Activated CD8-positive, alpha-beta memory T cell treated with anti-CD3 and anti-CD28 coated beads for 4 hours (primary cell): ENCODE results near the gene MAST4.

ENCODE experiments used
- DNase-seq, 2 donors: peaks; one replicate each; pipeline ENCODE4 v3.0.0-alpha.2; 2020; ENCODE audit warnings: low read depth in 2 of 2

Gene MAST4

GRCh38 chr5:66841264-66841663 lies 245.1 kb downstream of the MAST4 start:
- DNase-seq, result no peak

DNA sequence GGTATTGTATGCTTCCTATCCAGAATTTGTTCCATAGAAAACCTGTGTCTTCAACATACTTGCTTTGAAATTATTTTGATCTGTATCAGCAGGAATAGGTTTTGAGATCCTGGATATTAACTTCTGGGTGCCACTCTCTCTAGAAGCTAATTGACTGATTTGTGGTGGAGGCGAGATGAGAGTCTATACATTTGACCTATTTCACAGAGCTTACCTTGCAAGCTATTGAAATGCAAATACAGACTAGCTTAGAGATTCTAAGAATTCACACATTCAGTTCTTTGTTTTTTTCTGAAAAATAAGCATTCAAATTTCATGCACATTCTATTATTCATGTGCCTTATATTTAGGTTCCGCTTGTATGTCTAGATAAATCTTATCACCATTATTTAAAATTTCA lies 246.3 kb downstream of the MAST4 start:
- DNase-seq, result no peak

DNA sequence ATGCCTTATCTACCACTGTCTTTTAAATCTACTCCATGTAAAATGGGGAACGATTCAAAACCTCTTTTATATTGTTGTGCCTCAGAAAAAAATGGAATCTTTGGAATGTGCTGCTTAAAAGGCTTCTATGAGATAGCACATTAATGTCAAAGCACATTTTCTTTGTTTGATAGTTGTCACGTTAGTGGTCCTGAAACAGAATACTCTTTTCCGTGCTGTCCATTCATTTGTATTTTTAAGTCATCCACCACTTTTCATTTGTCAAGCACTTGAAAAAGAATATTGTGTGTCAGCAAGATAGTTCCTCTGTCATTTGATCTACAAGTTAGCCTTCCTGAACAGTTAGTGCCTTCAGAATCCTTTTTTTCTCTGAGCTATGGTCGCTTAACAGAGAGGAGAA lies 246.9 kb downstream of the MAST4 start:
- DNase-seq, result no peak

DNA sequence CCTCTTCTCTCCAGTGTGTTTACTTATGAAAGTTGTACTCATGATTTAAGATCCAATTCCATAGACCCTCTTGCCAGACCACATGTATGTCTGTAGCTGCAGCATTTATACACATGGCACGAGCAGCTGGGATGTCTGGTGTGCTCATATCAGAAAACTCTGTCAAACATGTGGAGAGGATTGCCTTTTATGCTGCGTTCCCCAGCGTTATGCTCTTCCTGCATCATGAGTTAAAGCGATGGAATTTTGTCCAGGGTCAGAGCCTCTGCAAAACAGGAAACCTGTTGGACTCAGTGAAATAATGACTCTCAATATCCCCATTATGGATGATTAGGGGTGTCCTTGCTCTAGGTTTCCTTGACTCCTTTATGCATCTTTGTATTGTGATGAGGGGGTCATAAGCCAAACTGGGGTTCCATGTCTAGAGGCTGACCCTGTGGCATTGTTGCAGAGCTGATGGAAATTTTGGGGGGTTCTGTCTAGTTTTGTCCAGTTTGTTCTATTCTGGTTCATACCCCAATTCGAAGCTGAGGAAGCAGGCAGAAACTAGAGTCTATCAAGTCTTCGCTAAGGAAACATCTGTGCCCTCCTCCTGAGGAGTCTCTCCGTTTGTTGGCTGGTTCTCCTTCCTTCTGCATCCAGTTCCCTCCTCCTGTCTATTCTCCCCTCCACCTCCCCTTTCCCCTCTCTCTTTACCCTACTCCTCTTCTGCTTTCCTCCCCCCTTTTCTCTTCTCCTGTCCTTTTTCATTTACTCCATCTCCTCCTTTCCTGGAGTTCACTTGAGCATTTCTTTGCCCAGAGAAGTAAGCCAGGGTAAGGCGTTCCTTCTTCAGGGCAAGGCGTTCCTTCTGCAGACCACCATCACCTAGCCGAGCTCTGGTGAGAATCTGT lies 252.8 kb downstream of the MAST4 start:
- no peak for DNase-seq

GRCh38 chr5:66849803-66850202 lies 253.6 kb downstream of the MAST4 start:
- no peak for DNase-seq

DNA sequence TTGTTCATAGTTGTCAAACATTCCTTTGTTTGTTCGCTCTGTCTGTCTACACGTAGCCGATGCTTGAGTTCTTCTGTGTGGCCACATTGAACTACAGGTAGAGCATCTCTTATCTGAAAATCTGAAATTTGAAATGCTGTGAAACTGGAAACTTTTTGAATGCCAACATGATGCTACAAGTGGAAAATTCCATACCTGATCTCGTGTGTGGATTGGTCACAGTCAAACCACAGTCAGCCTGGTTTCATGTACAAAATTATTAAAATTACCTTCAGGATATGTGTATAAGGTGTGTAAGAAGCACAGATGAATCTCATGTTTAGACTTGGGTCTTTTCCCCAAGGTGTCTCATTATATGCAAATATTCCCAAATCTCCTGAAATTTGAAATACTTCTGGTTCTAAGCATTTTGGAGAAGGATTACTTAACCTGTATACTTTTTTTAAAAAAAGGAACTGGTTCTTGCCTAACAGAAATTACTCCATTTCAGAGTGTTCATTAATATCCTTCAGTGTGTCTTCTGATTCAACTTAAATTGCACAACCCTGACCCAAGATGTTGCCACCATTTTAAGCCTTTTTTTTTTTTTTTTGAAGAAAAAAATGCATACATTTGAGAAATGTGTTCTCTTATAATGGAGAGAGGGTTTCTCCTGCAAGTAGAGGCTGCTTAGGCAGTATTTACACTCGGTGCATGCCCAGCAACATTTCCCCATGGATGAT lies 254.3 kb downstream of the MAST4 start:
- DNase-seq, result no peak

DNA sequence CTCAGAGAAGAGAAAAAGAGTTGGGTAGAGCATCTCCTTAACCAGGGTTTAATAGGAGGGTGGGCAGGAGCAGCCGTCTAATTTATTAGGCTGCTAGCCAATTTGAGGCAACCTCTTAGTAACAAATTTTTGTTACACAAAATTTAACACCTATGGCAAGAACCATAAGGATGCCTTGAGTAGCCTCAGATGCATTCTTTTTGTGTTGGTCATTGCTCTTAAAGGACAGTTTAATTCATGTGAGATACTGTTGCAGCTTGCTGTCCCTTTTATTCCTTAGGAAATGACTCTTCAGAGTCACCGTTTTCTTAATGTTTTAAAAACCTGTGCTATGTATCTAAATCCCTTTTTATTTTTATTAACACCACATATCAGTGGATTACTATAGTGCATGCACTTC lies 255.1 kb downstream of the MAST4 start:
- no peak for DNase-seq

DNA sequence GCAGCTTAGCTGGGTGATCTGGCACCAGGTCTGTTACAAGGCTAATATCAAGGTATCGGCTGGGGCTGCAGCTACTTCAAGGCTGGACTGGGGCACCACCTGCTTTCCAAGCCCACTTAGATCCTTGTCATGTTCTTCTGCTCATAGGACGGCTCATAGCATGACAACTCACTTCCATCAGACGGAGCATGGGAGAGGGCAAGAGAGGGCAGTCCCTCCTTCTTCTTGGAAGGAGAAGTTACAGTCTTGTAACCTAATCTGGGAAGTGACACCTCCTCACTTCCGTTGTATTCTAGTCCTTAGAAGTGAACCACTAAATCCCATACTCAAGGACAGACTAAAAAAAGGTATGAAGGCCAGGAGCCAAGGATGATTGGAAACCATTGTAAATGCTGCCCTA lies 258.2 kb downstream of the MAST4 start:
- no peak for DNase-seq

DNA sequence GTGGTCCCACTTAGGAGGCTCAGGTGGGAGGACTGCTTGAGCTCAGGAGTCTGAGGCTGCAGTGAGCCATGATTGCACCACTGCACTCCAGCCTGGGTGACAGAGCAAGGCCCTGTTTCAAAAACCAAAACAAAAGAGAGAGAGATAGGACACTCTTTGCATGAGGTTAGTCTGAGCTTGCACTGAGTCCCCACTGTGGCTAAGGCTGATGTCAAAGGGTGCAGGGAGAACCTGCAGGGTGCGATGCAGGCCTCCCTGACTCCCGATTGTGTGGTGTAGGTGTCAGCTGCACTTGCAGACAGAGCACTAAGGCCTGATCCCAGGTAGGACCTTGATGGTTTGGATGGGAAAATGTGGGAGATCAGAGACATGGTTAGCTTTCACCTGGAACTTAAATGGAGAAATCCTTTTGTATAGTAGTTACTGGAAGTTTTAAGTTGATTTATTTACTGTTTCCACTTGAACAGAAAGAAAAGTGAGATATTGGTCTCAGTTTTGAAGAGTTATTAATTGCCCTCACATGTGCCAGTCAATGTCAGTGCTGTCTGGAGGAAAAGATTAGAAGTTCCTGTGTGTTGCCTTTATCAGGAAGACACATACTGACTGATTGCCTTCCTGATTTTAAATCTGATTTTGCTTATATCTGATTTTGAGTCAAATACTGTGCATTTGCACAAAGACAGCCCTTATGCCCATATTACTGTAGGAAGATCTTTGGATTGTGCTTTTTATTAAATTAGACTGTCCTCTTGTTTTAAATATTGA lies 260.0 kb downstream of the MAST4 start:
- DNase-seq, result no peak

DNA sequence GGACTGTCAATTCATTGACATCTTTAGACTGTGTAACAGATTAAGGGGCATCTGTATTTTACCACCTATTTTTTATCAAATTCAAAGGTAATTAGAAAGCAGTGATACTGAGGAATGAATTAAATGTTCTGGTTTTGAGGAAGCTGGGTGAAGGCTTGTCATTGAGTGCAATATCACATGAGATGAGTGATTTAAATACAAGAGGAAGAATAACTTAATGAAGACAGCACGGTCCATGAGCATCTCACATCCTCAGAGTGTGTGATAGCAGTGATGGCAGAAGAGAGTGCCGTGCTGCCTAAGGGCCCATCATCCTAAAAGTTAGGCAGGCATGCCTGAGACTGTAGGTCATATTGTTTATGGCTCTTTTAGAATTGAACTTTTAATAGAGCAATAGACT lies 263.3 kb downstream of the MAST4 start:
- DNase-seq, result no peak

DNA sequence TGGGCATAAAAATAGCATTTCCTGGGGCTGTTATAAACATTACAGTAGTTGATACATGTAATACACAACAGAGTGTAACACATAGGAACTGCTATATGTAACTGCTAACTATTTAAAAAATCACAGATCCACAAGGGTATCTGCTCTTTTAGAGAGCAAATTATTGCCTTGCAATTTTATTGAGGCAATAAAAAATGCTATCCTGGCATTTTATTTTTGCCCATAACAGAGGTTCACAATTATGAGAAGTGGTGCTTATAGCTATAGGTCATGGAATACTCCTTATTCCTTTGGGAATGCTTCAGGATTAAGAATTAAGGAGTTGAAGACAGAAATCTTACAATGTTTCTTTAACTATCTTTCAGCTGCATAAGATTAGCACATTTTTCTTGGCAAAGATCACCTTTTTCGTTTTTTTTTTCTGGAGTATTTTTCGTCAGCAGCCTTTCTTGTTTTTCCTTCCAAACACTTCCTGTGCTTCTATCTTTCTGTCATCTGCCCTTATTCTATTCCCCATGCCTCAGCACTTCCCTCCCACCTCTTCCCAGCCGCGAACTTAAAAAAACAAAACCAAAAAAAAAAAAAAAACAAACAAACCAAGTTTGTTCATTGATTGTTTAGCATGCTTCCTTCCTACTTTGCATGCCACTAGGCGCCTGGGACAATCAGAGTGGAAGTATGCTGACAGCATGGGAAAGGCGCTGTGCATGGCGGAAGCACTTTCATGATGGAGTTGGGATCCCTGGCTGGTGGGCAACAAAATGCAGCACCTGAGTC lies 264.2 kb downstream of the MAST4 start:
- no peak for DNase-seq

GRCh38 chr5:66861402-66861801 lies 265.2 kb downstream of the MAST4 start:
- DNase-seq, result no peak

- no peak for DNase-seq
Observed at GRCh38 chr5:66862020-66862419, 265.8 kb downstream of the MAST4 start.

DNA sequence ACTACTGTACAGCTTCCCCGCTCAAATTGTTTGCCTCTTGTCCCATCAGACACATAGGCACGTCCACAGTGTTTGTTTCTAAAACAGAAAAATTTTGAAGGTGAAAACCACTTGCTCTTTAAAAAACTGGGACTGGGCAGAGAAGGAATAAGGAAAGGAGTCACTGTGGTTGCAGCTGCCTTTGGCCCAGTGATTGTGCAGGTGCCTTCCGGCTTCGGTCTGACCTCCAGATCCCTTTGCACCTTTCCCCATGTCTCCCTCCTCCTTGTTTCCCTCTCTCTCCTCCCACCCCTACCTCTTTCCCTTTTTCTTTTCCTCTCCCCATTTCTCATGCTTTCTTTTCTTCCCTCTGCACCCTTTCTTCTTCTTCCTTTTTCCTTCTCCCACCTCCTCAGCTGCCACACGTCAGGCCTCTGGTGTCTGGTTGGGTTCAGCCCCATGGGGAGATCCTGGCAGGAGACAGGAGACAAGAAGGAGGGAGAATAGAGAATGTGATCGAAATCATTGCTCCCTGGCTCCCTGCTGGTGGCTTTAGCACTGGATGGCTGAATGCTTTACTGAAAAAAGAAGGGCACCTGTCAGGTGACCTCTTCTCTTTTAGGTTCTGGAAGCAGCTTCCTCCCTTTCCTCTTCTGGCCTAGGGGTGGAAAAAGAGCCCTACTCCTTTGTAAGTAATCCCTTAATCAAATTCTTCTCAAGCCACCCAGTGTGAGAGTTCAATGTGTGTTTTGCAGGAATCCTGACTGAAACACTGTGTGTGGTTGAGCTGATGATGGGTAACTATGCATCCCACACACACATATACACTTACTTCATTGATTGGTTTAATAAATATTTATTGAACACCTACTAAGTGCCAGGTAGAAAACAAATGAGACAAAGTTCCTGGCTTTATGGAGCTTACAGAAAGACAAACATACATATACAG lies 267.3 kb downstream of the MAST4 start:
- DNase-seq, result no peak

- DNase-seq, result no peak
Observed at GRCh38 chr5:66864240-66864884, 268.2 kb downstream of the MAST4 start.

- DNase-seq, result no peak
Observed at GRCh38 chr5:66867618-66868322, 271.6 kb downstream of the MAST4 start.

GRCh38 chr5:66869347-66869746 lies 273.2 kb downstream of the MAST4 start:
- no peak for DNase-seq

GRCh38 chr5:66870708-66871107 lies 274.5 kb downstream of the MAST4 start:
- no peak for DNase-seq

DNA sequence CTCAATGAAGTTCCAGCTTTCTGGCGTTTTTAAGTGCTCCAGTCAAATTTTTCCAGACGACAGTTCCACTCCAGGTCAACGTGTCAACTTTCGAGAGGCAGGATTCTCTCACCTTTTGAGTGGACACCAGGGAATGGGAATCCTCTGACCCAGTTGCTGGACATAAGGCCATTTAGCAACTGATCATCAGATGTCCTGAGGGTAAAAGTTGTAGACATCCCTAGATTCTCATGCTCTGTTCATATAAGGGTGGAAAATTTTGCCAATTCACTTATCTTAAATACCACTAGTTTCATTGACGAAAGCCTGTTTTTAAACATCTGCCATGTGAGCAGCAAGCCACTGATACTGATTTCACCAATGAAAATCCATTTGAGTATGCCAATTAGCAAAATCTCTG lies 275.5 kb downstream of the MAST4 start:
- DNase-seq, result no peak
